ENCODE measurements around the gene GAS2.
"Not testable (repeated sequence)": the region's sequence is repeated elsewhere in the genome, so short reads cannot be mapped to it uniquely, and the experiment has no call there.

Gene GAS2

GRCh38 chr11:22633354-22633902 lies 33.0 kb upstream of the GAS2 start:
- in situ Hi-C loops (cut with MboI; ENCODE audit: low sequenced_read_pairs, unreplicated experiment): no loop called here
- TF ChIP-seq, protein P1, sequence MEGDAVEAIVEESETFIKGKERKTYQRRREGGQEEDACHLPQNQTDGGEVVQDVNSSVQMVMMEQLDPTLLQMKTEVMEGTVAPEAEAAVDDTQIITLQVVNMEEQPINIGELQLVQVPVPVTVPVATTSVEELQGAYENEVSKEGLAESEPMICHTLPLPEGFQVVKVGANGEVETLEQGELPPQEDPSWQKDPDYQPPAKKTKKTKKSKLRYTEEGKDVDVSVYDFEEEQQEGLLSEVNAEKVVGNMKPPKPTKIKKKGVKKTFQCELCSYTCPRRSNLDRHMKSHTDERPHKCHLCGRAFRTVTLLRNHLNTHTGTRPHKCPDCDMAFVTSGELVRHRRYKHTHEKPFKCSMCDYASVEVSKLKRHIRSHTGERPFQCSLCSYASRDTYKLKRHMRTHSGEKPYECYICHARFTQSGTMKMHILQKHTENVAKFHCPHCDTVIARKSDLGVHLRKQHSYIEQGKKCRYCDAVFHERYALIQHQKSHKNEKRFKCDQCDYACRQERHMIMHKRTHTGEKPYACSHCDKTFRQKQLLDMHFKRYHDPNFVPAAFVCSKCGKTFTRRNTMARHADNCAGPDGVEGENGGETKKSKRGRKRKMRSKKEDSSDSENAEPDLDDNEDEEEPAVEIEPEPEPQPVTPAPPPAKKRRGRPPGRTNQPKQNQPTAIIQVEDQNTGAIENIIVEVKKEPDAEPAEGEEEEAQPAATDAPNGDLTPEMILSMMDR (IDR thresholded peaks at IDR 0.05; ENCODE audit: borderline replicate concordance, control extremely low read depth, extremely low read depth, insufficient read depth, missing control alignments): no peak
- no peak for DNase-seq (ENCODE audit: low spot score)

DNA sequence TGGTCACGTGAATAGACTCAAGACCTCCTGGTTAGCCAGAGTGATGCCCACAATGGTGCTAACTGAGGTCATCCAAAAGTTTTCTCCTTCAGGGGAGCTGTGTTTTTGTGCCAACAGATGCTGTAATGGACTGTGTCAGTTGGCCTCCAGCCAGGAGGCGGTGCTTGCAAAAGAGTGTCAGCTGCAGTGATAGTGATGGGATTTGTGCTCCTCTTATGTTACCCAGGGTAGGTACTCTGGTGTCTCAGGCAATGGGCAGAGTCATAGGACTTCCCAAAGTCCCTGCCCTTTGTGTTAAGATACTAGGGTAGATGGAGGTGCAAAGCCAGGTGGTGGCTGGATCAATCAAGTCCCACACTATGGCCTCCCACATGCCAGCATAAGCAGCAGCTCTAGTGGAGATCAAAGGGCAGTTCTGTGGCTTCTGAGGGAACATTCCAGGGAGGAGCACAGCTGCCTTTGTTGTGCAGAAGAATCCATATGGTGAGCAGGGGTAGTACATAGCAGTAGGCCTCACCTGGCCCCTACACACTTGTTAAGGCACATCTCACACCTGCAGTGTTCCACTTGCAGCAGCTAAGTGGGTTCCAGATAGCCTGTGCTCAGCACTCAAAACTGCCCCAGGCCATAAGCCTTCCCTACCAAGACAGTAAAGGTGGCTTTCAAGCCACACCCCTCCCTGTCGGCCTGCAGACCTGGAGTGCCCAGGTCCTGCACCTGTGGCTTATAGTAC lies 31.3 kb upstream of the GAS2 start:
- in situ Hi-C loops (cut with MboI; ENCODE audit: low sequenced_read_pairs, unreplicated experiment): no loop called here
- TF ChIP-seq, protein P1 (IDR thresholded peaks at IDR 0.05; ENCODE audit: borderline replicate concordance, control extremely low read depth, extremely low read depth, insufficient read depth, missing control alignments): no peak

GRCh38 chr11:22635689-22636088 lies 30.7 kb upstream of the GAS2 start:
- in situ Hi-C loops (cut with MboI; ENCODE audit: low sequenced_read_pairs, unreplicated experiment): no loop called here
- TF ChIP-seq, protein P1 (IDR thresholded peaks at IDR 0.05; ENCODE audit: borderline replicate concordance, control extremely low read depth, extremely low read depth, insufficient read depth, missing control alignments): no peak
- DNase-seq (ENCODE audit: low spot score): no peak

More for the DNA sequence above, 31.3 kb upstream of the GAS2 start:
- DNase-seq (ENCODE audit: low spot score): no peak

DNA sequence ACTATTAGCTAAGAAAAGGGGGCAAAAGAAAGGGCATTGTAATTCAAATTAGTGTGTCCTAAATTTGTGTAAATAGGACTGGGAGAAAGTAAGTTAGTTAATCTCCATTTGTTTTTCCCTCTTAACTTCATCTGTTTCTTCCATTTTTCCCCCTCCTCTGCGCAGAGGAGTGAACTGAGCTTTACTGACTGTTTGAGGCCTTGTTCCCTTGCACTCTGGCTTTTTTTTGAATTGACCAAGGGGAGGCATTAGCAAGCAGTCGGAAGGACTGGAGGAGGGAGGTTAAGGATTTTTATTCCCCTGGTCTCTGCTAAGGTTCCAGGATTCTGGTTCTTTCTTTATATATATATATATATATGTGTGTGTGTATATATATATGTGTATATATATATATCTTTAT lies 25.5 kb upstream of the GAS2 start:
- in situ Hi-C loops (cut with MboI; ENCODE audit: low sequenced_read_pairs, unreplicated experiment): no loop called here
- TF ChIP-seq, protein P1 (IDR thresholded peaks at IDR 0.05; ENCODE audit: borderline replicate concordance, control extremely low read depth, extremely low read depth, insufficient read depth, missing control alignments): no peak
- no peak for DNase-seq (ENCODE audit: low spot score)

DNA sequence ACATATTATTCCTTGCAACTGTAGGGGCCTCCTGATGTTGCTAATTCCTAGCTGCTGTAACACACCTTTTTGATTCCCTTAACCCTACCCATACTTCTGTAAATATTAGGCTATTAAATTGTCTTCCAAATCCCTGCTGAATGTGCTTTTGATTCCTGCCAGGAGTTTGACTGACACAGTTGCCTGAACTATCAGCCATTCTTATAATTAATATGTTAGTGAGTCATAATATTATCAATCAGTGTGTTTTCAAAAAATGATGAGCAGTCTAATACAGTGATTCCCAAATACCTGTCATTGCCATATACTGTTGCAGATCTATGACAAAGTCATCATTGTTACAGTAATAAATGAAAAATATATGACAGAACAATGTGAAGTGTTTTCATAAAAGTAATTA lies 24.9 kb upstream of the GAS2 start:
- TF ChIP-seq, protein P1 (IDR thresholded peaks at IDR 0.05; ENCODE audit: borderline replicate concordance, control extremely low read depth, extremely low read depth, insufficient read depth, missing control alignments): no peak
- in situ Hi-C loops (cut with MboI; ENCODE audit: low sequenced_read_pairs, unreplicated experiment): no loop called here
- DNase-seq (ENCODE audit: low spot score): no peak

DNA sequence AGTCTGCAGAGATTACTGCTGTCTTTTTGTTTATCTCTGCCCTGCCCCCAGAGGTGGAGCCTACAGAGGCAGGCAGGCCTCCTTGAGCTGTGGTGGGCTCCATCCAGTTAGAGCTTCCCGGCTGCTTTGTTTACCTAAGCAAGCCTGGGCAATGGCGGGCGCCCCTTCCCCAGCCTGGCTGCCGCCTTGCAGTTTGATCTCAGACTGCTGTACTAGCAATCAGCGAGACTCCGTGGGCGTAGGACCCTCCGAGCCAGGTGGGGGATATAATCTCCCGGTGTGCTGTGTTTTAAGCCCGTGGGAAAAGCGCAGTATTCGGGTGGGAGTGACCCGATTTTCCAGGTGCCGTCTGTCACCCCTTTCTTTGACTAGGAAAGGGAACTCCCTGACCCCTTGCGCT lies 14.1 kb upstream of the GAS2 start:
- in situ Hi-C loops (cut with MboI; ENCODE audit: low sequenced_read_pairs, unreplicated experiment): not testable (repeated sequence)

DNA sequence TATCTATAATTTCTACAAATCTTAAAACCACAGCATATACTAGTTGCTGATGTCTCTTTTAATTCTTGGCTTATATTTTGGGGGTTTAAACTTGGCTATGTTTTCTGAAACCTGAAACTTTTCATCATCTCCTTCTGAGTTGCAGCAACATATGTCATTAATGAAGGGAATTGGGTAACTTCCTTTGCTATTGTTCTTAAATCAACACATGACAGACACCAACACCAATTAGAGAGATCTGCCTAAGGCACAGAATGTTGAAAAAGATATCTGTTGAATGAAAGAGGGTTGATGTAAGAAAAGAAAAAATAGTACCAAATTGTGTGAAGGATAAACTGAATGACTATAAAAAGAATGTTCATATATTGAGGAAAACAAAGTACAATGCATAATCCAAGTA lies 10.3 kb upstream of the GAS2 start:
- DNase-seq (ENCODE audit: low spot score): no peak
- in situ Hi-C loops (cut with MboI; ENCODE audit: low sequenced_read_pairs, unreplicated experiment): no loop called here
- TF ChIP-seq, protein P1 (IDR thresholded peaks at IDR 0.05; ENCODE audit: borderline replicate concordance, control extremely low read depth, extremely low read depth, insufficient read depth, missing control alignments): no peak

More for the DNA sequence above, 14.1 kb upstream of the GAS2 start:
- DNase-seq (ENCODE audit: low spot score): not testable (repeated sequence)
